Peyer's patch (tissue), 4 donors: Measurements from ENCODE around the gene PLIN4.

Experiments
- POLR2A ChIP-seq, 2 donors: fragments of 450-650 bp; IDR thresholded peaks; one replicate each; pipeline ENCODE4 v1.5.1; 2017; ENCODE audit warnings: antibody characterized with exemption in 2 of 2, mild to moderate bottlenecking in 2 of 2, moderate library complexity in 2 of 2
- TF ChIP-seq, protein P1 (sequence below), 6 experiments: fragments of 450-650 bp in 4 of 6; fragments of 200-600 bp in 2 of 6; sonication (generic) in 1 of 6; IDR thresholded peaks; one replicate each; pipeline ENCODE4 v1.5.1; 2017 to 2019; ENCODE audit warnings: antibody characterized with exemption in 6 of 6, mild to moderate bottlenecking in 3 of 6, moderate library complexity in 1 of 6

DNA sequence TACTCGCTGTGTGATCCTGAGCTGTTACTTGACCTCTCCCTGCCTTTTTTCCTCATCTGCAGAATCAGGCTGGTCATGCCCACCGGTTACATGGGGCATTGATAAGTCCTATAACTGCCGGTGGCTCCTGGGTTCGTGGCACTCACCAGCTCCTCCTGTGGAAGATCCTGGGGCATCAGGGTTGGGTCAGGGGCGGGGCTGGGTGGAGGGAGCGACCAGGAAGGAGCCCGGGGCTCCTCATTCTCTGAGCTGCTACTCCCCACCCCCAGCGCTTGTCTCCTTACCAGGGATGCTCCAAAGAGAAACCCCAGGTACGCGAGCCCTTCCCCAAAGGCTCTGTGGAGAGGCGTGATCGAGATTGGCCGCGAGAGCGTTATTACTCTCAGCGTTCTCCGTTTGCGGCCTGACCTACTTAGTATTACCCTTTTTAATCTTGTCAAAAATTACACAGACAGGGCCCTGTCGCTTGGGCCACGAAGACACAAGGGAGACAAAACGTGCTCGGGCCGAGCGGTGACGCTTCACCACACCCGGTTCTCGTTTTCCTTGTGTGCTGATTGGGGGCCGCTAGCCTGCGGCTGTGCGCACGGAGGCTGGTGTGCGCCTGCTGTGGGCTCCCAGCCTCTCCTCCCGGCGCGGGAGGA is 35.4 kb downstream of the PLIN4 start:
- TF ChIP-seq, protein P1, sequence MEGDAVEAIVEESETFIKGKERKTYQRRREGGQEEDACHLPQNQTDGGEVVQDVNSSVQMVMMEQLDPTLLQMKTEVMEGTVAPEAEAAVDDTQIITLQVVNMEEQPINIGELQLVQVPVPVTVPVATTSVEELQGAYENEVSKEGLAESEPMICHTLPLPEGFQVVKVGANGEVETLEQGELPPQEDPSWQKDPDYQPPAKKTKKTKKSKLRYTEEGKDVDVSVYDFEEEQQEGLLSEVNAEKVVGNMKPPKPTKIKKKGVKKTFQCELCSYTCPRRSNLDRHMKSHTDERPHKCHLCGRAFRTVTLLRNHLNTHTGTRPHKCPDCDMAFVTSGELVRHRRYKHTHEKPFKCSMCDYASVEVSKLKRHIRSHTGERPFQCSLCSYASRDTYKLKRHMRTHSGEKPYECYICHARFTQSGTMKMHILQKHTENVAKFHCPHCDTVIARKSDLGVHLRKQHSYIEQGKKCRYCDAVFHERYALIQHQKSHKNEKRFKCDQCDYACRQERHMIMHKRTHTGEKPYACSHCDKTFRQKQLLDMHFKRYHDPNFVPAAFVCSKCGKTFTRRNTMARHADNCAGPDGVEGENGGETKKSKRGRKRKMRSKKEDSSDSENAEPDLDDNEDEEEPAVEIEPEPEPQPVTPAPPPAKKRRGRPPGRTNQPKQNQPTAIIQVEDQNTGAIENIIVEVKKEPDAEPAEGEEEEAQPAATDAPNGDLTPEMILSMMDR (IDR thresholded peaks at IDR 0.05): no peak
- no peak for TF ChIP-seq POLR2A (IDR thresholded peaks at IDR 0.05)
